Measurements from ENCODE around the gene BIN1. TPM values are rescaled to one million over a fixed set of nuclear protein-coding genes. Genes with fewer than 3 reads are reported as not detected.

Gene BIN1
- total and polyA plus RNA-seq, 4 donors: 15.4 to 37.9 (median 21.6) TPM

GRCh38 chr2:127071901-127072328, 35.0 kb downstream of the BIN1 start:
- DNase-seq: no peak
- Histone ChIP-seq H3K27me3 (ENCODE audit: control insufficient read depth in 1 of 2, insufficient read depth in 2 of 2, low read length in 1 of 2) (no peaks in the 10 kb centered on the region), H3K27ac (ENCODE audit: low read depth in 1 of 2, low read length in 2 of 2) (no peak overlapping the region), H3K4me1 (ENCODE audit: control insufficient read depth in 1 of 2, insufficient read depth in 2 of 2, low read length in 2 of 2) (no peaks in the 10 kb centered on the region), H3K36me3 (ENCODE audit: control insufficient read depth in 1 of 2, insufficient read depth in 2 of 2, low read length in 1 of 2) (no peaks in the 10 kb centered on the region), H3K4me3 (ENCODE audit: low read length in 2 of 2) (no peak overlapping the region), H3K9me3 (ENCODE audit: control insufficient read depth, low read length) (no peaks in the 10 kb centered on the region)
- 93 to 94% methylated on average over 7 to 9 of the region's 9 CpGs for WGBS, 2 donors
- ATAC-seq (ENCODE audit: low FRiP score): no peak
- intact Hi-C loops (cut with DNase I): no loop called here

- 93 to 95% methylated on average over 11 of the region's 11 CpGs for WGBS, 2 donors
- H3K4me3 ChIP-seq (ENCODE audit: low read length in 2 of 2): no peak overlapping the region
Measured at GRCh38 chr2:127070221-127070620, 36.7 kb downstream of the BIN1 start.

GRCh38 chr2:127069536-127069935, 37.4 kb downstream of the BIN1 start:
- Histone ChIP-seq H3K27me3 (ENCODE audit: control insufficient read depth in 1 of 2, insufficient read depth in 2 of 2, low read length in 1 of 2) (no peaks in the 10 kb centered on the region), H3K4me1 (ENCODE audit: control insufficient read depth in 1 of 2, insufficient read depth in 2 of 2, low read length in 2 of 2) (no peaks in the 10 kb centered on the region), H3K27ac (ENCODE audit: low read depth in 1 of 2, low read length in 2 of 2) (no peak overlapping the region), H3K4me3 (ENCODE audit: low read length in 2 of 2) (no peak overlapping the region), H3K9me3 (ENCODE audit: control insufficient read depth, low read length) (no peaks in the 10 kb centered on the region), H3K36me3 (ENCODE audit: control insufficient read depth in 1 of 2, insufficient read depth in 2 of 2, low read length in 1 of 2) (no peaks in the 10 kb centered on the region)
- no peak for ATAC-seq (ENCODE audit: low FRiP score)
- intact Hi-C loops (cut with DNase I): loop anchor here in 1 of 2 donors (5.0 kb wide), 1 partner anchor 33 kb away; no protein-coding TSS in a partner anchor
- 89 to 94% methylated on average over 11 of the region's 11 CpGs for WGBS, 2 donors
- DNase-seq: no peak

More at GRCh38 chr2:127070221-127070620, 36.7 kb downstream of the BIN1 start:
- Histone ChIP-seq H3K27me3 (ENCODE audit: control insufficient read depth in 1 of 2, insufficient read depth in 2 of 2, low read length in 1 of 2) (no peaks in the 10 kb centered on the region), H3K36me3 (ENCODE audit: control insufficient read depth in 1 of 2, insufficient read depth in 2 of 2, low read length in 1 of 2) (no peaks in the 10 kb centered on the region), H3K9me3 (ENCODE audit: control insufficient read depth, low read length) (no peaks in the 10 kb centered on the region), H3K4me1 (ENCODE audit: control insufficient read depth in 1 of 2, insufficient read depth in 2 of 2, low read length in 2 of 2) (no peaks in the 10 kb centered on the region), H3K27ac (ENCODE audit: low read depth in 1 of 2, low read length in 2 of 2) (no peak overlapping the region)
- DNase-seq: no peak
- ATAC-seq (ENCODE audit: low FRiP score): no peak
- intact Hi-C loops (cut with DNase I): no loop called here

- Histone ChIP-seq H3K27me3 (ENCODE audit: control insufficient read depth in 1 of 2, insufficient read depth in 2 of 2, low read length in 1 of 2) (no peaks in the 10 kb centered on the region), H3K4me1 (ENCODE audit: control insufficient read depth in 1 of 2, insufficient read depth in 2 of 2, low read length in 2 of 2) (no peaks in the 10 kb centered on the region), H3K4me3 (ENCODE audit: low read length in 2 of 2) (no peak overlapping the region), H3K9me3 (ENCODE audit: control insufficient read depth, low read length) (no peaks in the 10 kb centered on the region), H3K36me3 (ENCODE audit: control insufficient read depth in 1 of 2, insufficient read depth in 2 of 2, low read length in 1 of 2) (no peaks in the 10 kb centered on the region), H3K27ac (ENCODE audit: low read depth in 1 of 2, low read length in 2 of 2) (no peak overlapping the region)
- no peak for DNase-seq
- no peak for ATAC-seq (ENCODE audit: low FRiP score)
- intact Hi-C loops (cut with DNase I): loop anchor here in 1 of 2 donors (5.0 kb wide), 1 partner anchor 33 kb away; no protein-coding TSS in a partner anchor
- WGBS, 2 donors: 87 to 90% methylated on average over 10 of the region's 10 CpGs
Measured at GRCh38 chr2:127069003-127069402, 38.0 kb downstream of the BIN1 start.

GRCh38 chr2:127068351-127068741, 38.6 kb downstream of the BIN1 start:
- DNase-seq (no peak), ATAC-seq (ENCODE audit: low FRiP score) (no peak)
- Histone ChIP-seq H3K9me3 (ENCODE audit: control insufficient read depth, low read length) (no peaks in the 10 kb centered on the region), H3K4me1 (ENCODE audit: control insufficient read depth in 1 of 2, insufficient read depth in 2 of 2, low read length in 2 of 2) (no peaks in the 10 kb centered on the region), H3K27ac (ENCODE audit: low read depth in 1 of 2, low read length in 2 of 2) (no peak overlapping the region), H3K4me3 (ENCODE audit: low read length in 2 of 2) (no peak overlapping the region), H3K27me3 (ENCODE audit: control insufficient read depth in 1 of 2, insufficient read depth in 2 of 2, low read length in 1 of 2) (no peaks in the 10 kb centered on the region), H3K36me3 (ENCODE audit: control insufficient read depth in 1 of 2, insufficient read depth in 2 of 2, low read length in 1 of 2) (no peaks in the 10 kb centered on the region)
- WGBS, 2 donors: 93 to 95% methylated on average over 15 to 20 of the region's 20 CpGs
- intact Hi-C loops (cut with DNase I): loop anchor here in 1 of 2 donors (5.0 kb wide), 1 partner anchor 34 kb away; no protein-coding TSS in a partner anchor

- H3K27ac ChIP-seq (ENCODE audit: low read depth in 1 of 2, low read length in 2 of 2): no peak overlapping the region
- H3K9me3 ChIP-seq (ENCODE audit: control insufficient read depth, low read length): no peaks in the 10 kb centered on the region
- intact Hi-C loops (cut with DNase I): loop anchor here in 1 of 2 donors (5.0 kb wide), 1 partner anchor 35 kb away; no protein-coding TSS in a partner anchor
- H3K4me3 ChIP-seq (ENCODE audit: low read length in 2 of 2): no peak overlapping the region
- DNase-seq (peak in 1 of 2 donors; percentile 86), ATAC-seq (ENCODE audit: low FRiP score) (no peak)
- H3K27me3 ChIP-seq (ENCODE audit: control insufficient read depth in 1 of 2, insufficient read depth in 2 of 2, low read length in 1 of 2): no peaks in the 10 kb centered on the region
- H3K4me1 ChIP-seq (ENCODE audit: control insufficient read depth in 1 of 2, insufficient read depth in 2 of 2, low read length in 2 of 2): no peaks in the 10 kb centered on the region
- WGBS, 2 donors: 61 to 66% methylated on average over 19 of the region's 19 CpGs
- no peaks in the 10 kb centered on the region for H3K36me3 ChIP-seq (ENCODE audit: control insufficient read depth in 1 of 2, insufficient read depth in 2 of 2, low read length in 1 of 2)
Measured at GRCh38 chr2:127067620-127068350, 39.2 kb downstream of the BIN1 start.

- H3K4me3 ChIP-seq (ENCODE audit: low read length in 2 of 2): no peak overlapping the region
- H3K27me3 ChIP-seq (ENCODE audit: control insufficient read depth in 1 of 2, insufficient read depth in 2 of 2, low read length in 1 of 2): no peaks in the 10 kb centered on the region
- H3K36me3 ChIP-seq (ENCODE audit: control insufficient read depth in 1 of 2, insufficient read depth in 2 of 2, low read length in 1 of 2): no peaks in the 10 kb centered on the region
- intact Hi-C loops (cut with DNase I): loop anchor here in 1 of 2 donors (5.0 kb wide), 1 partner anchor 35 kb away; no protein-coding TSS in a partner anchor
- no peak overlapping the region for H3K27ac ChIP-seq (ENCODE audit: low read depth in 1 of 2, low read length in 2 of 2)
- H3K9me3 ChIP-seq (ENCODE audit: control insufficient read depth, low read length): no peaks in the 10 kb centered on the region
- peak; percentile 47 for ATAC-seq (ENCODE audit: low FRiP score)
- DNase-seq: peak; percentile 84 to 87
- H3K4me1 ChIP-seq (ENCODE audit: control insufficient read depth in 1 of 2, insufficient read depth in 2 of 2, low read length in 2 of 2): no peaks in the 10 kb centered on the region
- 79 to 80% methylated on average over 10 of the region's 10 CpGs for WGBS, 2 donors
Measured at GRCh38 chr2:127066942-127067341, 40.0 kb downstream of the BIN1 start.

- no peaks in the 10 kb centered on the region for H3K9me3 ChIP-seq (ENCODE audit: control insufficient read depth, low read length)
- H3K36me3 ChIP-seq (ENCODE audit: control insufficient read depth in 1 of 2, insufficient read depth in 2 of 2, low read length in 1 of 2): no peaks in the 10 kb centered on the region
- H3K27ac ChIP-seq (ENCODE audit: low read depth in 1 of 2, low read length in 2 of 2): no peak overlapping the region
- no peak overlapping the region for H3K4me3 ChIP-seq (ENCODE audit: low read length in 2 of 2)
- 95 to 98% methylated on average over 5 of the region's 5 CpGs for WGBS, 2 donors
- no peaks in the 10 kb centered on the region for H3K4me1 ChIP-seq (ENCODE audit: control insufficient read depth in 1 of 2, insufficient read depth in 2 of 2, low read length in 2 of 2)
- DNase-seq: no peak
- intact Hi-C loops (cut with DNase I): loop anchor here (2.0 to 5.0 kb wide), 2 partner anchors 36 to 41 kb away; partner anchors contain the start of gene BIN1 (in 1 of the 2)
- no peaks in the 10 kb centered on the region for H3K27me3 ChIP-seq (ENCODE audit: control insufficient read depth in 1 of 2, insufficient read depth in 2 of 2, low read length in 1 of 2)
- no peak for ATAC-seq (ENCODE audit: low FRiP score)
Measured at GRCh38 chr2:127065940-127066318, 41.0 kb downstream of the BIN1 start.
